ENCODE measurements around the gene ELOVL1. TPM values are rescaled to one million over a fixed set of nuclear protein-coding genes. Genes with fewer than 3 reads are reported as not detected.

The ELOVL1 gene
- total RNA-seq, 2 experiments from 2014 or later = 45.4 to 49.2 TPM

DNA sequence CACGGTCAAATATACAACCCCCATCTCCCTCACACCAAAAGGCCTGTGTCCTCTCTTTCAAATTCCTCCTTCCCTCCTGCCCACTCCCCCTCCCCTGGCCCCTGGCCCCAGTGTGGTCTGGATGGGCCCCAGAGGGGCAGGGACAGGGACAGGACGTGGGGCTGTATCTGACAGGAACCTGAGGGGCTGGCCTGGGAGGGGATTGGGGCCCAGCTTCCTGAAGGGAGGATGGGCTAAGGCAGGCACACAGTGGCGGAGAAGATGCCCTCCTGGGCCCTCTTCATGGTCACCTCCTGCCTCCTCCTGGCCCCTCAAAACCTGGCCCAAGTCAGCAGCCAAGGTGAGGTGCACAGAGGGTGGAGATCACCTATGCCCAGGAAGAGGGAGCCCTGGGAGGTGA lies 30.2 kb downstream of the ELOVL1 start, which contains the start of gene MPL:
Gene MPL (plus strand): TSS at position 231 of the 400 bp plus-strand sequence. CDS start 31 bp downstream, at position 262.
- intact Hi-C loops (cut with micrococcal nuclease) = no loop called here
- Mint-ChIP-seq H3K27ac (no peak within 1 kb of the TSS), H3K9me3 (no peaks in the 10 kb centered on the region), H3K4me3 (no peak within 1 kb of the TSS), H3K36me3 (ENCODE audit: low read depth) (no peaks in the 10 kb centered on the region), H3K27me3 (no peaks in the 10 kb centered on the region), H3K4me1 (ENCODE audit: low read depth) (no peaks in the 10 kb centered on the region)
- DNase-seq (no peak), ATAC-seq (no peak)
- ChIA-PET POLR2A (no interaction called here), CTCF (no interaction called here)
- TF ChIP-seq, protein P1, sequence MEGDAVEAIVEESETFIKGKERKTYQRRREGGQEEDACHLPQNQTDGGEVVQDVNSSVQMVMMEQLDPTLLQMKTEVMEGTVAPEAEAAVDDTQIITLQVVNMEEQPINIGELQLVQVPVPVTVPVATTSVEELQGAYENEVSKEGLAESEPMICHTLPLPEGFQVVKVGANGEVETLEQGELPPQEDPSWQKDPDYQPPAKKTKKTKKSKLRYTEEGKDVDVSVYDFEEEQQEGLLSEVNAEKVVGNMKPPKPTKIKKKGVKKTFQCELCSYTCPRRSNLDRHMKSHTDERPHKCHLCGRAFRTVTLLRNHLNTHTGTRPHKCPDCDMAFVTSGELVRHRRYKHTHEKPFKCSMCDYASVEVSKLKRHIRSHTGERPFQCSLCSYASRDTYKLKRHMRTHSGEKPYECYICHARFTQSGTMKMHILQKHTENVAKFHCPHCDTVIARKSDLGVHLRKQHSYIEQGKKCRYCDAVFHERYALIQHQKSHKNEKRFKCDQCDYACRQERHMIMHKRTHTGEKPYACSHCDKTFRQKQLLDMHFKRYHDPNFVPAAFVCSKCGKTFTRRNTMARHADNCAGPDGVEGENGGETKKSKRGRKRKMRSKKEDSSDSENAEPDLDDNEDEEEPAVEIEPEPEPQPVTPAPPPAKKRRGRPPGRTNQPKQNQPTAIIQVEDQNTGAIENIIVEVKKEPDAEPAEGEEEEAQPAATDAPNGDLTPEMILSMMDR (IDR thresholded peaks at IDR 0.05) = no peak

DNA sequence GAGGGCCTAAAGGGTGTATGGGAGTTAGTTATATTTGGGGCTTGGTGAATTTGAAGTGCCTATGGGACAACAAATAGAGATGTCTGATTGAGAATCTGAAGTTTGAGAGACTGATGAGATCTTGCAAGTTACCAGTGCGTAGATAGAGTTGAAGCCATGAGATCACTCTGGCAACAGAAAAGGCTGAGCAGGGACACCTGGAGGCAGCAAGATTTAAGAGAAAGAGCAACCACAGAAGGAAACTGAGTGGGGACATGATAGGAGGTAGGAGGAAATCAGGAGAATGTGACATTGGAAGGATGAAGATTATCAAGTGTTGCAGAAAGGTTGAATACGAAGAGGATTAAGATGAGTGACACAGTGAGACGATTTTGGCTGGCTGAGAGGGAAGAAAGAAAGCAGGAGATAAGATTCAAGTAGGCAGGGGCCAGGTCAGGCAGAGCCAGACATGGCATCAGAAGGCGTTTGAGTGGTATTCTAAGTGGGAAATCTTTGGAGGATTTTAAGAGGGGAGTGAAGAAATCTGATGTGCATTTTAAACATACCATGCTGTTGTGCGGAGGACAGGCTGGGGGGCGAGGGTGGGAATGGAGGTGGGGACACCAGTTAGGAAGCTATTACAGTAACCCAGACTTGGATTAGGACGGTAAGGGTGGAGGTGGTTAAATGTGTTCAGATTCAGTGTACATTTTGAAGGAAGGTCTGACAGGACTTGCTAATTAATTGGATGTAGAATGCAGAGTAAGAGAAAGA lies 33.2 kb downstream of the ELOVL1 start:
- intact Hi-C loops (cut with micrococcal nuclease) = no loop called here
- POLR2A ChIA-PET = no interaction called here
- H3K4me3 Mint-ChIP-seq = no peak overlapping the region
- CTCF ChIA-PET = no interaction called here
- no peaks in the 10 kb centered on the region for H3K27me3 Mint-ChIP-seq
- ATAC-seq (no peak), DNase-seq (no peak)
- peaks cover 12% of the 10 kb centered on the region for H3K4me1 Mint-ChIP-seq (ENCODE audit: low read depth)
- TF ChIP-seq, protein P1 (IDR thresholded peaks at IDR 0.05) = no peak
- H3K27ac Mint-ChIP-seq = no peak overlapping the region
- H3K9me3 Mint-ChIP-seq = no peaks in the 10 kb centered on the region
- H3K36me3 Mint-ChIP-seq (ENCODE audit: low read depth) = no peaks in the 10 kb centered on the region

DNA sequence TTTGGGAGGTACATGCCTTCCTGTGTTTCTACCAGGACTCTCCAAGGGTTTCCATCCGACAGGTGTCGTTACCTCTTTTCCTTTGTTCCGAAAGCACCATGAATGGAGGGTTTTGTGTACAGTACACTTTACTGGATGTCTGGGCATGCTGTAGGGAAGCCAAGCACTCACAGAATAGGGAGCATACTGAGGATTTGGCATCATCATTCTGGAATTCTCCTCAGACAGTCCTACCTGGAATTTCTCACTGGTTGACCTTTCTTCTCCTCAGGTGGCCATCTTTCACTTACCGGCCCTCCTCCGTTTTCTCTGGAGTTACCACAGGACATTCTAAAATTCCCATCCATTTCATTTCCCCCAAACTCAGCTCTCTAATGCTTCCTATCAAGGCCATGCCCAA lies 36.1 kb downstream of the ELOVL1 start:
- ATAC-seq = no peak
- POLR2A ChIA-PET = interaction anchor here (0.6 to 2.5 kb wide), 2 partner anchors 36 to 93 kb away, joined by 3 to 6 read pairs; partner anchors contain the start of gene ELOVL1
- peaks cover 8% of the 10 kb centered on the region for H3K9me3 Mint-ChIP-seq
- intact Hi-C loops (cut with micrococcal nuclease) = no loop called here
- no peaks in the 10 kb centered on the region for H3K27me3 Mint-ChIP-seq
- no peaks in the 10 kb centered on the region for H3K36me3 Mint-ChIP-seq (ENCODE audit: low read depth)
- CTCF ChIA-PET = no interaction called here
- TF ChIP-seq, protein P1 (IDR thresholded peaks at IDR 0.05) = no peak
- peaks cover 20% of the 10 kb centered on the region for H3K4me1 Mint-ChIP-seq (ENCODE audit: low read depth)
- no peak overlapping the region for H3K4me3 Mint-ChIP-seq
- no peak for DNase-seq
- no peak overlapping the region for H3K27ac Mint-ChIP-seq

DNA sequence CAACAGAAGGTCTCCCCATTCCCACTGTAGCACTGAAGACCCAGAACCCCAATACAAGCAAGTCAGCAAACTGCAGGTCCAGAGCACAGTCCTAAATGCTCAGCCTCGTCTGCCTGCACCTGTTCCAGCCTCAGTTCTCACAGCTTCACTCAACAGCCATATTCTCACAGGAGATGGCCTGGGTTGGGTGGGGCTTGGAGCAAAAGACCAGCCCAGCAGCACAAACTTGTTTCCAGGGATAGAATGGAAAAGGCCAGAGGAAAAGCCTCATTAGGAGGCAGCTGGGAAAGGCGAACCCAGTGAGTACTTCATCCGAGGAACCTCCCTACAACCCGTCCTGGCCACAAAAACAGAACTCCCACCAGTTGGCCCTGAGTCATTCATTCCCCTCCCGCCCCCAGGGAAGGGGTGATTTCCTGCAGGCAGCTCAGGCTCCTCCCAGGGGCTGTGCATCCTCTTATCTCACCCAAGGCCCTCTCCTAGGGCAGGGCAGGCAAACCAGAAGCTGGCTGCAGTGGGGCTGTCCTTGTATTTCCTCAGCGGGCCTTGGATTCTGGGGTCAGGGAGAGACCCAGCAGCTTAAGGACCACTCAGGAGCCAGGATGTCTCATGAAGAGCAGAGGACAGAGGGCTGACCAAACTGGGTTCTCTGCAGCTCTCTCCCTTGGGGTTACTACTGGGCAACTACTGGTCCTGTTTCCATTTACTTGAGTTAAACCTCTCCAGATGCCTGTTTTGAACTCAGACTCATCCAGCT lies 37.6 kb downstream of the ELOVL1 start:
- DNase-seq = peak; percentile 88
- H3K27me3 Mint-ChIP-seq = no peaks in the 10 kb centered on the region
- TF ChIP-seq, protein P1 (IDR thresholded peaks at IDR 0.05) = no peak
- intact Hi-C loops (cut with micrococcal nuclease) = no loop called here
- H3K4me3 Mint-ChIP-seq = no peak overlapping the region
- peak; percentile 99 for ATAC-seq
- peaks cover 20% of the 10 kb centered on the region for H3K4me1 Mint-ChIP-seq (ENCODE audit: low read depth)
- ChIA-PET CTCF (interaction anchor here (0.7 to 1.7 kb wide), 4 partner anchors 9 to 103 kb away, joined by 3 to 6 read pairs (median 4); no protein-coding TSS in a partner anchor), POLR2A (interaction anchor here (0.7 to 2.5 kb wide), 3 partner anchors 27 to 38 kb away, joined by 3 to 6 read pairs (median 3); partner anchors contain the start of gene ELOVL1)
- peak overlapping the region; percentile 28 for H3K27ac Mint-ChIP-seq
- peaks cover 13% of the 10 kb centered on the region for H3K9me3 Mint-ChIP-seq
- no peaks in the 10 kb centered on the region for H3K36me3 Mint-ChIP-seq (ENCODE audit: low read depth)
